Measurements from ENCODE around the gene TUBA1B.

- TF ChIP-seq CTCF (IDR thresholded peaks at IDR 0.05; ENCODE audit: insufficient read depth, low read depth, low read length) (no peak), EZH2 (IDR thresholded peaks at IDR 0.05; ENCODE audit: insufficient read depth, low read length) (no peak)
Measured at GRCh38 chr12:49138587-49138986, 7.4 kb upstream of the TUBA1B start.

Measured in astrocyte (in vitro differentiated cells and primary cell).